Stimulated activated CD4-positive, alpha-beta T cell treated with anti-CD3 and anti-CD28 coated beads, Interleukin-4, amount 100 ng/mL, for 1 hour (primary cell): ENCODE results near the gene SMYD3.

ENCODE experiments used
- DNase-seq: peaks from one replicate; pipeline ENCODE4 v3.0.0-alpha.2; 2020

The SMYD3 gene

GRCh38 chr1:246162560-246162959, 344.5 kb downstream of the SMYD3 start:
- DNase-seq, result no peak

GRCh38 chr1:246161626-246162025, 345.5 kb downstream of the SMYD3 start:
- no peak for DNase-seq

GRCh38 chr1:246160905-246161304, 346.2 kb downstream of the SMYD3 start:
- no peak for DNase-seq

GRCh38 chr1:246160374-246160773, 346.7 kb downstream of the SMYD3 start:
- no peak for DNase-seq

GRCh38 chr1:246159279-246160227, 347.5 kb downstream of the SMYD3 start:
- no peak for DNase-seq

GRCh38 chr1:246158131-246158530, 348.9 kb downstream of the SMYD3 start:
- no peak for DNase-seq

- DNase-seq, result no peak
Measured at GRCh38 chr1:246157516-246157915, 349.6 kb downstream of the SMYD3 start.

GRCh38 chr1:246156847-246157246, 350.2 kb downstream of the SMYD3 start:
- no peak for DNase-seq

GRCh38 chr1:246155923-246156322, 351.2 kb downstream of the SMYD3 start:
- DNase-seq, result no peak

GRCh38 chr1:246153796-246154212, 353.3 kb downstream of the SMYD3 start:
- DNase-seq, result no peak

- no peak for DNase-seq
Measured at GRCh38 chr1:246152986-246153431, 354.1 kb downstream of the SMYD3 start.

- no peak for DNase-seq
Measured at GRCh38 chr1:246151796-246152434, 355.2 kb downstream of the SMYD3 start.

GRCh38 chr1:246149543-246149942, 357.5 kb downstream of the SMYD3 start:
- DNase-seq, result no peak

- DNase-seq, result no peak
Measured at GRCh38 chr1:246147524-246148461, 359.3 kb downstream of the SMYD3 start.

GRCh38 chr1:246146804-246147523, 360.1 kb downstream of the SMYD3 start:
- no peak for DNase-seq

- no peak for DNase-seq
Measured at GRCh38 chr1:246145900-246146299, 361.2 kb downstream of the SMYD3 start.

- DNase-seq, result no peak
Measured at GRCh38 chr1:246144931-246145330, 362.1 kb downstream of the SMYD3 start.

- DNase-seq, result no peak
Measured at GRCh38 chr1:246142320-246142893, 364.7 kb downstream of the SMYD3 start.

GRCh38 chr1:246141306-246141705, 365.8 kb downstream of the SMYD3 start:
- no peak for DNase-seq

- DNase-seq, result no peak
Measured at GRCh38 chr1:246139745-246140182, 367.3 kb downstream of the SMYD3 start.

GRCh38 chr1:246138781-246139180, 368.3 kb downstream of the SMYD3 start:
- no peak for DNase-seq

- no peak for DNase-seq
Measured at GRCh38 chr1:246136477-246136876, 370.6 kb downstream of the SMYD3 start.
